ENCODE measurements around the gene GP9.

DNA sequence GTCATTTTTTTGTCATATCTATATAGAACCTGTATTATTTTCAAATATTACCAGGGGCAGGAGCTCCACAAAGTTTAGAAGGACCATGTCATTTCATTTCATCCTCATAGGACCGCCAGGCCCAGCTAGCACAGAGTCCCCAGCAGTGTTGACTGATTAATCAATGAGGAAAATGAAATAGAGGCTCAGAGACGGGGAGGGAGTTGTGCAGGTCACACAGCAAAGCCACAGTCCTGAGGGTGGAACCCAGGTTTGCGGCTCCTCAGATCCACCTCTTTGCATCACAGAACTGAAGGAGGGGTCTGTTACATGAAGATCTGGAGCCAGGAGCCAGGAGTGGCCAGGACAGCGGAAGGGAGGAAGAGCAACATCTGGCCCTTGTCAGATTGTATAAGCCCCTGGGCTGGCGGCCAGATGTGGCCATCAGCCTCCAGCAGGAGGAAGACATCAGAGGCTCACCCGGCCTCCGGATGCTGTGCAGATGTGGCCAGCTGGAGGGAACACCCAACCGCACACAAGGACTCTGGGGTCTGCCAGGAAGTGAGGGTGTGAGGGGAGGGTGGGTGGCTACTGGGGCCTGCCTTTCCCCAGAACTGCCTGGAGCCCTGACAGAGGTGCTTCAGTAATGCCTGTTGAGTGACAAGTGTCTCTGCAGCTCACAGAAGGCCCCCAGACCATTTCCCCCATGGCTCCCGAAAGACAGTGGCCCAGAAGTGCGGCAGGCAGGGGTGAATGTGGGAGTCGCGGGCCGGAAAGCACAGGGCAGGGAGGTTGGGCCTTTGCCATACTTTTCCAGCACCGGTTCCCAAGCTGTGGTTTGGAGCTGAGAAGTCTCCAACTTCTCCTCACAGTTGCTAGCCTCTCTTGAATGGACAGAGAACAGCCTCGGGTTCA lies 38.2 kb upstream of the GP9 start:
- TF ChIP-seq, protein P1, sequence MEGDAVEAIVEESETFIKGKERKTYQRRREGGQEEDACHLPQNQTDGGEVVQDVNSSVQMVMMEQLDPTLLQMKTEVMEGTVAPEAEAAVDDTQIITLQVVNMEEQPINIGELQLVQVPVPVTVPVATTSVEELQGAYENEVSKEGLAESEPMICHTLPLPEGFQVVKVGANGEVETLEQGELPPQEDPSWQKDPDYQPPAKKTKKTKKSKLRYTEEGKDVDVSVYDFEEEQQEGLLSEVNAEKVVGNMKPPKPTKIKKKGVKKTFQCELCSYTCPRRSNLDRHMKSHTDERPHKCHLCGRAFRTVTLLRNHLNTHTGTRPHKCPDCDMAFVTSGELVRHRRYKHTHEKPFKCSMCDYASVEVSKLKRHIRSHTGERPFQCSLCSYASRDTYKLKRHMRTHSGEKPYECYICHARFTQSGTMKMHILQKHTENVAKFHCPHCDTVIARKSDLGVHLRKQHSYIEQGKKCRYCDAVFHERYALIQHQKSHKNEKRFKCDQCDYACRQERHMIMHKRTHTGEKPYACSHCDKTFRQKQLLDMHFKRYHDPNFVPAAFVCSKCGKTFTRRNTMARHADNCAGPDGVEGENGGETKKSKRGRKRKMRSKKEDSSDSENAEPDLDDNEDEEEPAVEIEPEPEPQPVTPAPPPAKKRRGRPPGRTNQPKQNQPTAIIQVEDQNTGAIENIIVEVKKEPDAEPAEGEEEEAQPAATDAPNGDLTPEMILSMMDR (conservative IDR thresholded peaks at IDR 0.05 in 1 of 2, IDR thresholded peaks at IDR 0.05 in 1 of 2; ENCODE audit: low read depth in 1 of 2, low read length in 2 of 2) = no peak
- no peak for TF ChIP-seq EZH2 (IDR thresholded peaks at IDR 0.05; ENCODE audit: low read length, missing control alignments)

All from fibroblast of lung (primary cell).